ENCODE data around the gene DMWD. TPM values are rescaled to one million over a fixed set of nuclear protein-coding genes. Genes with fewer than 3 reads are reported as not detected.

The DMWD gene
- polyA plus RNA-seq, 2 of the 4 experiments (the other 2 are of a cell fraction) = 17.1 to 31.3 TPM

- H3K4me2 ChIP-seq = no peak overlapping the region
- ATAC-seq (peak; percentile 48 to 64; a peak in 3 of 6 replicates), DNase-seq (ENCODE audit: low read depth in 1 of 2, low spot score in 1 of 2) (peak in 1 of 2 experiments; percentile 55), FAIRE-seq (no peak)
- WGBS (ENCODE audit: missing lambda C conversion rate) = 81% methylated on average over 10 of the region's 10 CpGs
- no peak overlapping the region for H3K27ac ChIP-seq
- ChIA-PET CTCF (interaction anchor here (0.6 to 9.5 kb wide), 7 partner anchors 9 to 78 kb away, joined by 3 to 68 read pairs (median 3); partner anchors contain the start of gene FBXO46), POLR2A (interaction anchor here (1.4 kb wide), 3 partner anchors 23 to 47 kb away, joined by 3 to 6 read pairs (median 3); partner anchors contain the start of genes QPCTL and SIX5)
- no peaks in the 10 kb centered on the region for H3K9me3 ChIP-seq
- TF ChIP-seq NPAS2 (CRISPR knock-in tag; IDR thresholded peaks at IDR 0.05; ENCODE audit: borderline replicate concordance) = no peak
- no peak for TF ChIP-seq REST (IDR thresholded peaks at IDR 0.05)
- peak in 1 of 2 experiments; percentile 10; a peak in 1 of 4 replicates for TF ChIP-seq CEBPB (IDR thresholded peaks at IDR 0.05)
- no peak for TF ChIP-seq NFE2L2 (conservative IDR thresholded peaks at IDR 0.05; ENCODE audit: low read length)
- TF ChIP-seq, protein P1, sequence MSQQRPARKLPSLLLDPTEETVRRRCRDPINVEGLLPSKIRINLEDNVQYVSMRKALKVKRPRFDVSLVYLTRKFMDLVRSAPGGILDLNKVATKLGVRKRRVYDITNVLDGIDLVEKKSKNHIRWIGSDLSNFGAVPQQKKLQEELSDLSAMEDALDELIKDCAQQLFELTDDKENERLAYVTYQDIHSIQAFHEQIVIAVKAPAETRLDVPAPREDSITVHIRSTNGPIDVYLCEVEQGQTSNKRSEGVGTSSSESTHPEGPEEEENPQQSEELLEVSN (IDR thresholded peaks at IDR 0.05; ENCODE audit: borderline replicate concordance, low read depth) = no peak
- no peak for TF ChIP-seq EHF (CRISPR knock-in tag; IDR thresholded peaks at IDR 0.05)
- H3K4me1 ChIP-seq = peaks cover 7% of the 10 kb centered on the region; the same call in 1 of the 3 replicates
- no peak overlapping the region for H3K4me3 ChIP-seq
Observed at GRCh38 chr19:45739498-45740439, 52.9 kb downstream of the DMWD start.

DNA sequence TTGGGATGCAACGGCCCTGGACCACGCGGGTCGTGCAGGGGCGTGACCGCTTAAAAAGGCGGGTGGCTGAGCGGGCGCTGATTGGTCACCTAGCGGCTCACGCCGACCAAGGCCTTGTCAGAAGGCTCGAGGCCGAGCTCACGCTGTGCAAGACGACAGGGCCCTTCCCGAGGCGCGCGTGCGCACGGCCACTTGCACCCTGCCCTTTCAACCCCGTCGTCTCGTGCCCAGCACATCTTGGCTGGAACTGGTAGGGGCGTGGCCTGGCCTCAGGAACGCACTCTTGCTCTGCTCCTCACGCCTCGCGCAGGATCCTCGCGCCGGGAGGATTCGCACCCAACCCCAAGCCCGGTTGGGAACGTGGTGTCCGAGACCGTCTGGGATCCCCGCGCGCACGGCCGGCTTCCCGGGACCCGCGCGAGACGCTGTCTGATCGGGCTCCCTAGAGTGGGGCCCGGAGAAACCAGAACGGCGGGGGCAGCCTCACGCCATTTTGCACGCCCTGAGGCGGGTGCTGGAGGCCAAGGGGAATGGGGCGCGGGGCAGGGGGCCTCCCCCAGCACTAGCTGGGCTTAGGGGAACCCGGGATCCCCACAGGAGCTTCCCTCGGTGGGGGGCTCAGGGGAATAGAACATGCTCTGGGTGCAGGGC, 59.4 kb downstream of the DMWD start, which contains the start of gene MEIOSIN:
Gene MEIOSIN, plus strand, starts transcription at position 280 of the 651 bp plus-strand sequence. CDS start 1,938 bp downstream, outside the sequence.
- ChIA-PET CTCF (interaction anchor here (0.8 to 3.9 kb wide), 9 partner anchors 10 to 142 kb away, joined by 3 to 25 read pairs (median 3); partner anchors contain the start of gene SIX5), POLR2A (no interaction called here)
- H3K9me3 ChIP-seq = no peaks in the 10 kb centered on the region
- 94% methylated on average over 59 of the region's 59 CpGs for WGBS (ENCODE audit: missing lambda C conversion rate)
- no peak within 1 kb of the TSS for H3K27ac ChIP-seq
- H3K4me3 ChIP-seq = no peak within 1 kb of the TSS
- TF ChIP-seq SREBF2 (IDR thresholded peaks at IDR 0.05) (no peak), CTCF (IDR thresholded peaks at IDR 0.05) (no peak)
- H3K4me2 ChIP-seq = no peak within 1 kb of the TSS
- peaks cover 27% of the 10 kb centered on the region for H3K4me1 ChIP-seq
- no peak for FAIRE-seq
- no peak for DNase-seq (ENCODE audit: low read depth in 1 of 2, low spot score in 1 of 2)
- ATAC-seq = no peak

Other genes with a start within 250 kb of the DMWD start
- 21.8 and 29.1 TPM in 2 replicates for gene OPA3, start 208.0 kb downstream of the DMWD start, polyA plus RNA-seq (2011; rRNA removed)
- gene OPA3, start 208.0 kb downstream of the DMWD start, polyA plus RNA-seq (2017; fragmentation: RNase III; extraction: RNeasy Plus Mini Kit Qiagen cat#74134 plus additional on column Dnase treatment) = 13.8 to 15.9 TPM (median 15.6 TPM) in 3 replicates
- gene GPR4, start 190.6 kb downstream of the DMWD start, polyA plus RNA-seq (2011; rRNA removed) = 0.10 TPM in 1 of 2 replicates, not detected in the other
- 0.03 to 0.12 TPM (median 0.04 TPM) in 3 replicates for gene GPR4, start 190.6 kb downstream of the DMWD start, polyA plus RNA-seq (2017; fragmentation: RNase III; extraction: RNeasy Plus Mini Kit Qiagen cat#74134 plus additional on column Dnase treatment)
- gene EML2, start 153.4 kb downstream of the DMWD start, polyA plus RNA-seq (2011; rRNA removed) = 19.9 and 22.7 TPM in 2 replicates
- gene EML2, start 153.4 kb downstream of the DMWD start, polyA plus RNA-seq (2017; fragmentation: RNase III; extraction: RNeasy Plus Mini Kit Qiagen cat#74134 plus additional on column Dnase treatment) = 25.9 to 30.6 TPM (median 29.0 TPM) in 3 replicates
- 0.83 and 1.2 TPM in 2 replicates for gene GIPR, start 124.6 kb downstream of the DMWD start, polyA plus RNA-seq (2011; rRNA removed)
- gene GIPR, start 124.6 kb downstream of the DMWD start, polyA plus RNA-seq (2017; fragmentation: RNase III; extraction: RNeasy Plus Mini Kit Qiagen cat#74134 plus additional on column Dnase treatment) = 0.96 to 1.6 TPM (median 1.4 TPM) in 3 replicates
- 974 and 1,002 TPM in 2 replicates for gene SNRPD2, start 100.9 kb downstream of the DMWD start, polyA plus RNA-seq (2011; rRNA removed)
- 785 to 834 TPM (median 811 TPM) in 3 replicates for gene SNRPD2, start 100.9 kb downstream of the DMWD start, polyA plus RNA-seq (2017; fragmentation: RNase III; extraction: RNeasy Plus Mini Kit Qiagen cat#74134 plus additional on column Dnase treatment)
- gene QPCTL, start 100.2 kb downstream of the DMWD start, polyA plus RNA-seq (2011; rRNA removed) = 9.4 and 10.3 TPM in 2 replicates
- 6.7 to 10.4 TPM (median 8.4 TPM) in 3 replicates for gene QPCTL, start 100.2 kb downstream of the DMWD start, polyA plus RNA-seq (2017; fragmentation: RNase III; extraction: RNeasy Plus Mini Kit Qiagen cat#74134 plus additional on column Dnase treatment)
- gene FBXO46, start 61.9 kb downstream of the DMWD start, polyA plus RNA-seq (2011; rRNA removed) = 4.9 and 6.9 TPM in 2 replicates
- gene FBXO46, start 61.9 kb downstream of the DMWD start, polyA plus RNA-seq (2017; fragmentation: RNase III; extraction: RNeasy Plus Mini Kit Qiagen cat#74134 plus additional on column Dnase treatment) = 10.9 to 12.7 TPM (median 11.5 TPM) in 3 replicates
- gene MEIOSIN, start 59.4 kb downstream of the DMWD start, polyA plus RNA-seq (2011; rRNA removed) = 0.05 TPM in 1 of 2 replicates, not detected in the other
- 0.04 TPM in 1 of 3 replicates, not detected in the others for gene MEIOSIN, start 59.4 kb downstream of the DMWD start, polyA plus RNA-seq (2017; fragmentation: RNase III; extraction: RNeasy Plus Mini Kit Qiagen cat#74134 plus additional on column Dnase treatment)
- 8.9 and 10.0 TPM in 2 replicates for gene SIX5, start 23.6 kb downstream of the DMWD start, polyA plus RNA-seq (2011; rRNA removed)
- 19.6 to 24.7 TPM (median 24.7 TPM) in 3 replicates for gene SIX5, start 23.6 kb downstream of the DMWD start, polyA plus RNA-seq (2017; fragmentation: RNase III; extraction: RNeasy Plus Mini Kit Qiagen cat#74134 plus additional on column Dnase treatment)
- 12.5 and 21.6 TPM in 2 replicates for gene DMPK, start 10.4 kb downstream of the DMWD start, polyA plus RNA-seq (2011; rRNA removed)
- gene DMPK, start 10.4 kb downstream of the DMWD start, polyA plus RNA-seq (2017; fragmentation: RNase III; extraction: RNeasy Plus Mini Kit Qiagen cat#74134 plus additional on column Dnase treatment) = 46.3 to 57.5 TPM (median 56.6 TPM) in 3 replicates
- gene RSPH6A, start 22.5 kb upstream of the DMWD start, polyA plus RNA-seq (2011; rRNA removed) = 0.04 TPM in 1 of 2 replicates, not detected in the other
- gene RSPH6A, start 22.5 kb upstream of the DMWD start, polyA plus RNA-seq (2017; fragmentation: RNase III; extraction: RNeasy Plus Mini Kit Qiagen cat#74134 plus additional on column Dnase treatment) = 0.04 TPM in 1 of 3 replicates, not detected in the others
- gene SYMPK, start 70.3 kb upstream of the DMWD start, polyA plus RNA-seq (2011; rRNA removed) = 92.6 and 105 TPM in 2 replicates
- 57.8 to 61.9 TPM (median 58.1 TPM) in 3 replicates for gene SYMPK, start 70.3 kb upstream of the DMWD start, polyA plus RNA-seq (2017; fragmentation: RNase III; extraction: RNeasy Plus Mini Kit Qiagen cat#74134 plus additional on column Dnase treatment)
- gene FOXA3, start 71.5 kb upstream of the DMWD start, polyA plus RNA-seq (2011; rRNA removed) = 5.3 and 6.5 TPM in 2 replicates
- gene FOXA3, start 71.5 kb upstream of the DMWD start, polyA plus RNA-seq (2017; fragmentation: RNase III; extraction: RNeasy Plus Mini Kit Qiagen cat#74134 plus additional on column Dnase treatment) = 1.2 to 1.6 TPM (median 1.3 TPM) in 3 replicates
- gene IRF2BP1, start 93.3 kb upstream of the DMWD start, polyA plus RNA-seq (2011; rRNA removed) = 9.5 and 10.9 TPM in 2 replicates
- gene IRF2BP1, start 93.3 kb upstream of the DMWD start, polyA plus RNA-seq (2017; fragmentation: RNase III; extraction: RNeasy Plus Mini Kit Qiagen cat#74134 plus additional on column Dnase treatment) = 20.1 to 23.1 TPM (median 21.3 TPM) in 3 replicates
- gene MYPOP, start 109.8 kb upstream of the DMWD start, polyA plus RNA-seq (2011; rRNA removed) = 2.1 and 3.4 TPM in 2 replicates
- gene MYPOP, start 109.8 kb upstream of the DMWD start, polyA plus RNA-seq (2017; fragmentation: RNase III; extraction: RNeasy Plus Mini Kit Qiagen cat#74134 plus additional on column Dnase treatment) = 7.9 to 10.6 TPM (median 10.5 TPM) in 3 replicates
- not detected in 2 replicates for gene NANOS2, start 121.9 kb upstream of the DMWD start, polyA plus RNA-seq (2011; rRNA removed)
- gene NANOS2, start 121.9 kb upstream of the DMWD start, polyA plus RNA-seq (2017; fragmentation: RNase III; extraction: RNeasy Plus Mini Kit Qiagen cat#74134 plus additional on column Dnase treatment) = not detected in 3 replicates
- gene NOVA2, start 181.0 kb upstream of the DMWD start, polyA plus RNA-seq (2011; rRNA removed) = 0.06 and 0.17 TPM in 2 replicates
- gene NOVA2, start 181.0 kb upstream of the DMWD start, polyA plus RNA-seq (2017; fragmentation: RNase III; extraction: RNeasy Plus Mini Kit Qiagen cat#74134 plus additional on column Dnase treatment) = 0.13 to 0.30 TPM (median 0.24 TPM) in 3 replicates
- 3.2 and 4.1 TPM in 2 replicates for gene CCDC61, start 202.6 kb upstream of the DMWD start, polyA plus RNA-seq (2011; rRNA removed)
- gene CCDC61, start 202.6 kb upstream of the DMWD start, polyA plus RNA-seq (2017; fragmentation: RNase III; extraction: RNeasy Plus Mini Kit Qiagen cat#74134 plus additional on column Dnase treatment) = 6.9 to 9.0 TPM (median 8.2 TPM) in 3 replicates
- gene PGLYRP1, start 230.2 kb upstream of the DMWD start, polyA plus RNA-seq (2011; rRNA removed) = not detected in 2 replicates
- not detected in 3 replicates for gene PGLYRP1, start 230.2 kb upstream of the DMWD start, polyA plus RNA-seq (2017; fragmentation: RNase III; extraction: RNeasy Plus Mini Kit Qiagen cat#74134 plus additional on column Dnase treatment)
- 1.7 and 2.4 TPM in 2 replicates for gene IGFL4, start 248.2 kb upstream of the DMWD start, polyA plus RNA-seq (2011; rRNA removed)
- 1.3 to 3.1 TPM (median 2.8 TPM) in 3 replicates for gene IGFL4, start 248.2 kb upstream of the DMWD start, polyA plus RNA-seq (2017; fragmentation: RNase III; extraction: RNeasy Plus Mini Kit Qiagen cat#74134 plus additional on column Dnase treatment)

All from A549 (cell line).